Loucy (cell line): ENCODE measurements around the gene INTS2.

Experiments used
- H2AFZ ChIP-seq: fragments of 200-600 bp; sonication (generic); 2 replicates; pipeline ENCODE4 v1.6.0; 2016; ENCODE audit warnings: antibody characterized with exemption, mild to moderate bottlenecking, low read length, moderate library complexity
- H3F3A ChIP-seq: fragments of 200-600 bp; 2 replicates; pipeline ENCODE4 v1.6.0; 2016; ENCODE audit warnings: antibody characterized with exemption, low read depth, mild to moderate bottlenecking
- H3K27me3 ChIP-seq: fragments of 200-600 bp; sonication (generic); 2 replicates; pipeline ENCODE4 v1.6.1; 2014; ENCODE audit warnings: low read length, mild to moderate bottlenecking; ENCODE audit not compliant: insufficient read depth, poor library complexity, severe bottlenecking
- H3K36me3 ChIP-seq: fragments of 200-600 bp; sonication (generic); 2 replicates; pipeline ENCODE4 v1.6.1; 2016; ENCODE audit warnings: low read length; ENCODE audit not compliant: insufficient read depth
- H3K4me1 ChIP-seq: fragments of 200-600 bp; sonication (generic); 2 replicates; pipeline ENCODE4 v1.5.1; 2014; ENCODE audit warnings: low read length, mild to moderate bottlenecking; ENCODE audit not compliant: insufficient read depth, poor library complexity, severe bottlenecking
- H3K4me2 ChIP-seq: fragments of 200-600 bp; sonication (generic); 2 replicates; pipeline ENCODE4 v1.6.0; 2014; ENCODE audit warnings: antibody characterized with exemption, low read length, low read depth, mild to moderate bottlenecking; ENCODE audit not compliant: poor library complexity, severe bottlenecking
- H3K4me3 ChIP-seq: fragments of 200-600 bp; sonication (generic); 2 replicates; pipeline ENCODE4 v1.5.1; 2014; ENCODE audit warnings: low read length, mild to moderate bottlenecking, mixed read lengths; ENCODE audit not compliant: poor library complexity, severe bottlenecking
- H3K79me2 ChIP-seq: fragments of 200-600 bp; sonication (generic); 2 replicates; pipeline ENCODE4 v1.6.1; 2014; ENCODE audit warnings: low read length; ENCODE audit not compliant: insufficient read depth
- H3K9ac ChIP-seq: fragments of 200-600 bp; sonication (generic); 2 replicates; pipeline ENCODE4 v1.6.0; 2014; ENCODE audit warnings: mild to moderate bottlenecking, low read depth, low read length, moderate library complexity; ENCODE audit not compliant: poor library complexity, severe bottlenecking
- H3K9me2 ChIP-seq: fragments of 200-600 bp; sonication (generic); replicated peaks from 2 replicates; pipeline ENCODE4 v1.6.1; 2016; ENCODE audit warnings: low read depth, low read length, mixed read lengths
- H3K9me3 ChIP-seq: fragments of 200-600 bp; sonication (generic); 2 replicates; pipeline ENCODE4 v1.6.1; 2014; ENCODE audit warnings: mild to moderate bottlenecking, antibody characterized with exemption, low read length, low read depth; ENCODE audit not compliant: insufficient read depth
- H4K20me1 ChIP-seq: fragments of 200-600 bp; sonication (generic); 2 replicates; pipeline ENCODE4 v1.6.0; 2014; ENCODE audit warnings: antibody characterized with exemption, low read length, mild to moderate bottlenecking; ENCODE audit not compliant: insufficient read depth, poor library complexity, severe bottlenecking
- CTCF ChIP-seq: fragments of 200-600 bp; sonication (generic); conservative IDR thresholded peaks from 2 replicates; pipeline ENCODE4 v1.5.1; 2014; ENCODE audit warnings: mild to moderate bottlenecking, antibody characterized with exemption, low read length
- EZH2phosphoT487 ChIP-seq: fragments of 200-600 bp; IDR thresholded peaks from 2 replicates; pipeline ENCODE4 v1.6.1; 2018; ENCODE audit warnings: antibody characterized with exemption, mild to moderate bottlenecking, moderate library complexity, borderline replicate concordance

INTS2 gene

GRCh38 chr17:61856035-61856434 lies 71.7 kb downstream of the INTS2 start:
- peaks cover 25% of the 10 kb centered on the region; the same call in 1 of the 2 replicates for H3K36me3 ChIP-seq
- TF ChIP-seq CTCF (no peak), EZH2phosphoT487 (no peak)

GRCh38 chr17:61852857-61853256 lies 74.9 kb downstream of the INTS2 start:
- H3F3A ChIP-seq = 0 out of 2 replicates have a peak, but pooled peaks cover 3% of the 10 kb centered on the region
- no peak overlapping the region for H3K9ac ChIP-seq
- TF ChIP-seq EZH2phosphoT487 = no peak
- no peak for TF ChIP-seq CTCF
- peaks cover 42% of the 10 kb centered on the region for H3K79me2 ChIP-seq
- H3K4me3 ChIP-seq = no peak overlapping the region
- no peaks in the 10 kb centered on the region for H3K27me3 ChIP-seq
- H3K9me2 ChIP-seq = no peaks in the 10 kb centered on the region
- H3K4me2 ChIP-seq = peak overlapping the region; percentile 48
- H3K4me1 ChIP-seq = peaks cover 25% of the 10 kb centered on the region
- H3K36me3 ChIP-seq = peaks cover 28% of the 10 kb centered on the region; the same call in 1 of the 2 replicates
- no peaks in the 10 kb centered on the region for H4K20me1 ChIP-seq
- H2AFZ ChIP-seq = no peak overlapping the region
- no peaks in the 10 kb centered on the region for H3K9me3 ChIP-seq

More at GRCh38 chr17:61856035-61856434, 71.7 kb downstream of the INTS2 start:
- peaks cover 66% of the 10 kb centered on the region for H3K79me2 ChIP-seq
- H3K4me1 ChIP-seq = peaks cover 44% of the 10 kb centered on the region
- no peaks in the 10 kb centered on the region for H3K9me2 ChIP-seq
- no peak overlapping the region for H3K9ac ChIP-seq
- peaks cover 9% of the 10 kb centered on the region for H4K20me1 ChIP-seq
- peak overlapping the region; percentile 7 for H3K4me3 ChIP-seq
- peak overlapping the region; percentile 58 for H3K4me2 ChIP-seq
- no peaks in the 10 kb centered on the region for H3K9me3 ChIP-seq
- no peak overlapping the region for H2AFZ ChIP-seq
- no peaks in the 10 kb centered on the region for H3K27me3 ChIP-seq
- 0 out of 2 replicates have a peak, but pooled peaks cover 3% of the 10 kb centered on the region for H3F3A ChIP-seq

- H3K4me2 ChIP-seq = no peak overlapping the region
- peaks cover 37% of the 10 kb centered on the region for H3K36me3 ChIP-seq
- H3K79me2 ChIP-seq = peaks cover 22% of the 10 kb centered on the region; the same call in 1 of the 2 replicates
- H3K9me3 ChIP-seq = no peaks in the 10 kb centered on the region
- peaks cover 11% of the 10 kb centered on the region for H3K4me1 ChIP-seq
- H3F3A ChIP-seq = no peaks in the 10 kb centered on the region
- H3K9ac ChIP-seq = no peak overlapping the region
- H2AFZ ChIP-seq = no peak overlapping the region
- H4K20me1 ChIP-seq = no peaks in the 10 kb centered on the region
- TF ChIP-seq EZH2phosphoT487 (no peak), CTCF (no peak)
- H3K27me3 ChIP-seq = no peaks in the 10 kb centered on the region
- no peak overlapping the region for H3K4me3 ChIP-seq
- no peaks in the 10 kb centered on the region for H3K9me2 ChIP-seq
Observed at GRCh38 chr17:61849674-61850073, 78.1 kb downstream of the INTS2 start.
